Measurements from ENCODE around the gene FSTL3. TPM values are rescaled to one million over a fixed set of nuclear protein-coding genes. Genes with fewer than 3 reads are reported as not detected.

The FSTL3 gene
- total and polyA plus RNA-seq, 4 donors = 15.1 to 172 (median 114) TPM

GRCh38 chr19:723714-724113 is 47.5 kb downstream of the FSTL3 start:
- WGBS, 2 donors = 90 to 93% methylated on average over 18 of the region's 18 CpGs
- peak in 1 of 3 donors; percentile 8 for DNase-seq
- H3K27ac ChIP-seq (ENCODE audit: low read depth in 1 of 2, low read length in 1 of 2) = no peak overlapping the region

GRCh38 chr19:725461-726089 is 49.4 kb downstream of the FSTL3 start:
- Histone ChIP-seq H3K36me3 (ENCODE audit: control insufficient read depth in 4 of 4, insufficient read depth in 4 of 4, low read length in 4 of 4) (no peaks in the 10 kb centered on the region), H3K4me1 (ENCODE audit: control insufficient read depth in 5 of 5, insufficient read depth in 5 of 5, low read length in 5 of 5) (peaks cover 0 to 11% (median 6%) of the 10 kb centered on the region in 5 donors), H3K27me3 (ENCODE audit: control insufficient read depth in 3 of 3, insufficient read depth in 3 of 3, low read length in 2 of 3) (no peaks in the 10 kb centered on the region), H3K4me3 (no peak overlapping the region), H3K9me3 (ENCODE audit: control insufficient read depth in 4 of 4, insufficient read depth in 3 of 4, low read length in 3 of 4) (no peaks in the 10 kb centered on the region), H3K9ac (ENCODE audit: insufficient read depth in 1 of 2, low read length in 2 of 2) (no peak overlapping the region), H3K27ac (ENCODE audit: low read depth in 1 of 2, low read length in 1 of 2) (no peak overlapping the region)
- 88 to 91% methylated on average over 13 of the region's 13 CpGs for WGBS, 2 donors
- peak in 1 of 3 donors; percentile 15 for DNase-seq
- no peak for ATAC-seq (ENCODE audit: insufficient read depth, low FRiP score)
- TF ChIP-seq, protein P1, sequence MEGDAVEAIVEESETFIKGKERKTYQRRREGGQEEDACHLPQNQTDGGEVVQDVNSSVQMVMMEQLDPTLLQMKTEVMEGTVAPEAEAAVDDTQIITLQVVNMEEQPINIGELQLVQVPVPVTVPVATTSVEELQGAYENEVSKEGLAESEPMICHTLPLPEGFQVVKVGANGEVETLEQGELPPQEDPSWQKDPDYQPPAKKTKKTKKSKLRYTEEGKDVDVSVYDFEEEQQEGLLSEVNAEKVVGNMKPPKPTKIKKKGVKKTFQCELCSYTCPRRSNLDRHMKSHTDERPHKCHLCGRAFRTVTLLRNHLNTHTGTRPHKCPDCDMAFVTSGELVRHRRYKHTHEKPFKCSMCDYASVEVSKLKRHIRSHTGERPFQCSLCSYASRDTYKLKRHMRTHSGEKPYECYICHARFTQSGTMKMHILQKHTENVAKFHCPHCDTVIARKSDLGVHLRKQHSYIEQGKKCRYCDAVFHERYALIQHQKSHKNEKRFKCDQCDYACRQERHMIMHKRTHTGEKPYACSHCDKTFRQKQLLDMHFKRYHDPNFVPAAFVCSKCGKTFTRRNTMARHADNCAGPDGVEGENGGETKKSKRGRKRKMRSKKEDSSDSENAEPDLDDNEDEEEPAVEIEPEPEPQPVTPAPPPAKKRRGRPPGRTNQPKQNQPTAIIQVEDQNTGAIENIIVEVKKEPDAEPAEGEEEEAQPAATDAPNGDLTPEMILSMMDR (IDR thresholded peaks at IDR 0.05; ENCODE audit: control extremely low read depth, extremely low read depth) = no peak

More at GRCh38 chr19:723714-724113, 47.5 kb downstream of the FSTL3 start:
- Histone ChIP-seq H3K9me3 (ENCODE audit: control insufficient read depth in 4 of 4, insufficient read depth in 3 of 4, low read length in 3 of 4) (no peaks in the 10 kb centered on the region), H3K4me3 (no peak overlapping the region), H3K9ac (ENCODE audit: insufficient read depth in 1 of 2, low read length in 2 of 2) (no peak overlapping the region), H3K4me1 (ENCODE audit: control insufficient read depth in 5 of 5, insufficient read depth in 5 of 5, low read length in 5 of 5) (peaks cover 0 to 19% (median 9%) of the 10 kb centered on the region in 5 donors), H3K27me3 (ENCODE audit: control insufficient read depth in 3 of 3, insufficient read depth in 3 of 3, low read length in 2 of 3) (no peaks in the 10 kb centered on the region), H3K36me3 (ENCODE audit: control insufficient read depth in 4 of 4, insufficient read depth in 4 of 4, low read length in 4 of 4) (no peaks in the 10 kb centered on the region)
- TF ChIP-seq, protein P1 (IDR thresholded peaks at IDR 0.05; ENCODE audit: control extremely low read depth, extremely low read depth) = no peak
- no peak for ATAC-seq (ENCODE audit: insufficient read depth, low FRiP score)

DNA sequence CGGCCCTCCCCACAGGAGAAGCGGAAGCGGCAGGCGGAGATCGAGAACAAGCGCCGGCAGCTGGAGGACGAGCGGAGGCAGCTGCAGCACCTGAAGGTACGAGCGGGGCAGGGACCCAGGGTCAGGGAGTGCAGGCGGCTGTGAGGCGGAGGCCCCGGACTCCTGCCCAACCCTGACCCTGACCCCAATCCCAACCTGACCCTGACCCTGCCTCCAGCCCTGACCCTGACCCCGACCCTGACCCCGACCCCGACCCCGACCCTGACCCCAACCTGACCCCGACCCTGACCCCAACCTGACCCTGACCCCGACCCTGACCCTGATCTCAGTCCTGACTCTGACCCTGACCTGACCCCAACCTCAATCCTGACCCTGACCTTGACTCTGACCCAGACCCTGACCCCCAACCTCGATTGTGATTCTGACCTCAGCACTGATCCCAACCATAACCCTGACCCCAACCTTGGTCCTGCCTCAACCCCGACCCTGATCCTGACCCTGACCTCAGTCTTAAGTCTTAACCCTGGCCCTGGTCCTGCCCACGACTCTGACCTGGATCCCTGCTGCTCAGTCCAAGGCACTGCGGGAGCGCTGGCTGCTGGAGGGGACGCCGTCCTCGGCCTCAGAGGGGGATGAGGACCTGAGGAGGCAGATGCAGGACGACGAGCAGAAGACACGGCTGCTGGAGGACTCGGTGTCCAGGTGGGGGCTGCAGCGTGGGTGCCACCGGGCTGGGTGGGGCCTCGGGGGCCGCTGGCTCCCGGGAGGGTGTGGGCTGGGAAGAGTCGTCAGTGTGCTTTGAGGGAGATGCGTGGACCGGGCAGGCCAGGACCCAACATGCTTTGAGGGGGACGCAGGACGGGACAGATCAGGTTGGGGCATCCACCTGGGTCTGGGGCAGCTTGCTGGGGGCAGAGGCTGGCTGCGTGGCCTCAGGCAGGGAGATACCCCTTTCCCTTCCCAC is 51.1 kb downstream of the FSTL3 start:
- peak in 2 of 3 donors; percentile 45 to 50 for DNase-seq
- WGBS, 2 donors = 78 to 86% methylated on average over 38 to 43 of the region's 43 CpGs
- no peaks in the 10 kb centered on the region for H3K27me3 ChIP-seq (ENCODE audit: control insufficient read depth in 3 of 3, insufficient read depth in 3 of 3, low read length in 2 of 3)
- H3K4me3 ChIP-seq = no peak overlapping the region
- no peak overlapping the region for H3K9ac ChIP-seq (ENCODE audit: insufficient read depth in 1 of 2, low read length in 2 of 2)
- peaks cover 0 to 2% (median 0%) of the 10 kb centered on the region in 4 donors for H3K36me3 ChIP-seq (ENCODE audit: control insufficient read depth in 4 of 4, insufficient read depth in 4 of 4, low read length in 4 of 4)
- TF ChIP-seq, protein P1 (IDR thresholded peaks at IDR 0.05; ENCODE audit: control extremely low read depth, extremely low read depth) = no peak
- H3K27ac ChIP-seq (ENCODE audit: low read depth in 1 of 2, low read length in 1 of 2) = peak overlapping the region in 1 of 2 donors; percentile 95
- peaks cover 0 to 2% (median 0%) of the 10 kb centered on the region in 4 donors for H3K9me3 ChIP-seq (ENCODE audit: control insufficient read depth in 4 of 4, insufficient read depth in 3 of 4, low read length in 3 of 4)
- ATAC-seq (ENCODE audit: insufficient read depth, low FRiP score) = no peak
- peaks cover 0 to 10% (median 6%) of the 10 kb centered on the region in 5 donors for H3K4me1 ChIP-seq (ENCODE audit: control insufficient read depth in 5 of 5, insufficient read depth in 5 of 5, low read length in 5 of 5)

All from lung (tissue), 12 donors.